Astrocyte of the spinal cord (primary cell): ENCODE results near the gene VTN.

Source experiments
- DNase-seq: peaks from one replicate; pipeline ENCODE4 v3.0.0; 2011; ENCODE audit warnings: low read depth, low spot score
- H3K4me3 ChIP-seq: 2 replicates; pipeline ENCODE4 v1.5.1; 2011; ENCODE audit warnings: low read depth, mild to moderate bottlenecking, low read length, moderate library complexity
- CTCF ChIP-seq: IDR thresholded peaks from 2 replicates; pipeline ENCODE4 v1.5.1; 2012; ENCODE audit warnings: low read depth, mild to moderate bottlenecking, low read length, inconsistent platforms
- in situ Hi-C: cut with HindIII; loops from 2 replicates; pipeline ENCODE4 v1.10.0; 2017; ENCODE audit warnings: low sequenced_read_pairs

VTN gene

GRCh38 chr17:28402844-28403243, 32.7 kb upstream of the VTN start:
- TF ChIP-seq CTCF = no peak
- no peak for DNase-seq

DNA sequence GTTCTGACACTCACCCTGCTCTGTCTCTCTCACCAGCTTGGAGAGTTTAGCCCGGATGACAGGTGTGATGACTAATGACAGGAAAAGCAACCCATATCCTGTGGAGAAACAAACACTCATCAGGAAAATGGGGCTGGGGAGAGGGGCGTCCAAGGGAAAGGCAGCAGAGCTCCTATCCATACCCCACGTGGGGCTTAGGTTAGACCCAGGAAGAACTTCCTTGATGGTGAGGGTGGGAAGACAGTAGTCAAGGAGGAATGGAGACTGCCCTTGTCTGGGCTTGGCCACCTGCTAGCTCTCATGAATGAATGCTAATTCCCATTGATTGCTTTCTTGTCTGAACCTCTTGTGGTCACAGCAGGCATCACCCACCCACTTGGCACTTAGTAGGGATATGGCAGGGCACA, 32.1 kb upstream of the VTN start:
- TF ChIP-seq CTCF = no peak
- DNase-seq = no peak
- in situ Hi-C loops = no loop called here
- H3K4me3 ChIP-seq = no peak overlapping the region

More at GRCh38 chr17:28402844-28403243, 32.7 kb upstream of the VTN start:
- in situ Hi-C loops = no loop called here
- H3K4me3 ChIP-seq = no peak overlapping the region

- in situ Hi-C loops = no loop called here
- no peak for TF ChIP-seq CTCF
- DNase-seq = no peak
These were observed 29.7 kb upstream of the VTN start for GRCh38 chr17:28399808-28400207.

DNA sequence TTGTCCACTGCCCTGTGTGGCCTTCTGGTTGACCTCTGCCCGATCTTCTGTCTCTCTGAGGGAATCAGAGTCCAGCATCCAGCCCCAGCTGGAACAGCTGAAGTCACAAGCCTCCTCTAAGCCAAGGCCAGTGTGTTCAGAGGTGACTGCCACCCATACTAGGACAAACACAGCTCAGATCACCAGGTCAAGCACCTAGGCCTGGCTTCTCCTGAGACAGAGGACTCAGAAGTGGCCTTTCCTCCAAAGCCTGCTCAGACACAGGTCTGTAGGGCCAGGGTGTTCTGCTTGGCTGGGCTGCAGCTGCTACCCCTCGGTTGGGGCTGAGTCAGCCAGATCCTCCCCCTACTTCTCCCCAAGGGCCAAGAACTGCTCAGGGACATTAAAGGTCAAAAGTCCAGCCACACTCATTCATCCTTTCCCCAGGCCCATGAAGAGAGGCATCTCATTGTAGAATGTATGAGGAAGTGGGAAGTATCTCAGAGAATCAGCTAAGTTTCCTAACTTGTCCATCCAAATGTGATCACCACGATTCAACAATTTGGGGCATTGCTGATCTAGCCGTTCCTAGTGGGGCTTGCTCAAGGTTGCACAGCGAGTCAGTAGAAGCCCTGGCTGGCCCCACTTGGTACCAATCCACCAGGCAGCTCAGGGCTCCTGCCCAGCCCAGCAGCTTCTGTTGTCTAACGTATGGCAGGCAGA, 28.3 kb upstream of the VTN start:
- TF ChIP-seq CTCF = no peak
- DNase-seq = no peak
- no peak overlapping the region for H3K4me3 ChIP-seq
- in situ Hi-C loops = no loop called here

More at GRCh38 chr17:28399808-28400207, 29.7 kb upstream of the VTN start:
- H3K4me3 ChIP-seq = no peak overlapping the region

GRCh38 chr17:28397687-28398279, 27.7 kb upstream of the VTN start:
- DNase-seq = no peak
- in situ Hi-C loops = no loop called here
- H3K4me3 ChIP-seq = no peak overlapping the region
- TF ChIP-seq CTCF = no peak

DNA sequence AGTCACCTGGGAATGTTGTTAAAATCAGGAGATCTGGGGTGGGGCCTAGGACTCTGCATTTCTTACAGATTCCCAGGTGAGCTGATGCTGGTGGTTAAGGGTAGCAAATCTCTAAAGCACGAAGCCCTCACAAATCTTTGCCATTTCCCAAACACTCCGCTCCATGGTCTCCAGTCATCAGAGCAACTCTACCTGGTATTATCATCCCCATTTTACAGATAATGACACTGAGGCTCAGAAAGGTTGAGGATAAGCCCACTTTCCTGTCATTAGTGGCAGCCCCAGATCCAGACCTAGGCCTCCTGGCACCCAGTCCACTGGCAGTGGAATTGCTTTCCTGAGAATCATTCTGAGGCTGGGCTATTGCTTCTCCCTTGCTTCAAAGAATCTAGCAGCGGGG, 27.2 kb upstream of the VTN start:
- no peak overlapping the region for H3K4me3 ChIP-seq
- no peak for TF ChIP-seq CTCF
- in situ Hi-C loops = no loop called here
- no peak for DNase-seq
